ENCODE results near the gene TUBB4B.

Gene TUBB4B

GRCh38 chr9:137250329-137251193 is 9.5 kb downstream of the TUBB4B start:
- no peak for TF ChIP-seq REST (IDR thresholded peaks at IDR 0.05; ENCODE audit: insufficient read depth in 1 of 2, low read depth in 2 of 2, low read length in 2 of 2)
- TF ChIP-seq SIN3A (IDR thresholded peaks at IDR 0.05; ENCODE audit: borderline replicate concordance, insufficient read depth, low read length), result no peak

- TF ChIP-seq FOXP2 (optimal IDR thresholded peaks at IDR 0.05; ENCODE audit: borderline replicate concordance, extremely low read depth, extremely low read length, insufficient read depth) (no peak), POLR2AphosphoS5 (IDR thresholded peaks at IDR 0.05; ENCODE audit: low read depth, low read length) (no peak), REST (IDR thresholded peaks at IDR 0.05; ENCODE audit: insufficient read depth in 1 of 2, low read depth in 2 of 2, low read length in 2 of 2) (no peak), TAF1 (IDR thresholded peaks at IDR 0.05; ENCODE audit: borderline replicate concordance, insufficient read depth, low read length) (no peak), SIN3A (IDR thresholded peaks at IDR 0.05; ENCODE audit: borderline replicate concordance, insufficient read depth, low read length) (no peak)
Observed at GRCh38 chr9:137251194-137251461, 10.0 kb downstream of the TUBB4B start, which contains the start of gene STPG3. TSS of gene STPG3 (plus strand) at chr9:137251286. CDS start at chr9:137251287, 1 bp downstream.

GRCh38 chr9:137251490-137252268 is 10.6 kb downstream of the TUBB4B start:
- TF ChIP-seq POLR2AphosphoS5 (IDR thresholded peaks at IDR 0.05; ENCODE audit: low read depth, low read length) (no peak), SIN3A (IDR thresholded peaks at IDR 0.05; ENCODE audit: borderline replicate concordance, insufficient read depth, low read length) (no peak), TAF1 (IDR thresholded peaks at IDR 0.05; ENCODE audit: borderline replicate concordance, insufficient read depth, low read length) (no peak), FOXP2 (optimal IDR thresholded peaks at IDR 0.05; ENCODE audit: borderline replicate concordance, extremely low read depth, extremely low read length, insufficient read depth) (no peak)

- TF ChIP-seq SIN3A (IDR thresholded peaks at IDR 0.05; ENCODE audit: borderline replicate concordance, insufficient read depth, low read length) (no peak), POLR2AphosphoS5 (IDR thresholded peaks at IDR 0.05; ENCODE audit: low read depth, low read length) (no peak), FOXP2 (optimal IDR thresholded peaks at IDR 0.05; ENCODE audit: borderline replicate concordance, extremely low read depth, extremely low read length, insufficient read depth) (no peak), REST (IDR thresholded peaks at IDR 0.05; ENCODE audit: insufficient read depth in 1 of 2, low read depth in 2 of 2, low read length in 2 of 2) (no peak)
Observed at GRCh38 chr9:137252555-137253506, 11.7 kb downstream of the TUBB4B start.

All from PFSK-1 (cell line).